Measurements from ENCODE around the gene RASD2.

Gene RASD2

DNA sequence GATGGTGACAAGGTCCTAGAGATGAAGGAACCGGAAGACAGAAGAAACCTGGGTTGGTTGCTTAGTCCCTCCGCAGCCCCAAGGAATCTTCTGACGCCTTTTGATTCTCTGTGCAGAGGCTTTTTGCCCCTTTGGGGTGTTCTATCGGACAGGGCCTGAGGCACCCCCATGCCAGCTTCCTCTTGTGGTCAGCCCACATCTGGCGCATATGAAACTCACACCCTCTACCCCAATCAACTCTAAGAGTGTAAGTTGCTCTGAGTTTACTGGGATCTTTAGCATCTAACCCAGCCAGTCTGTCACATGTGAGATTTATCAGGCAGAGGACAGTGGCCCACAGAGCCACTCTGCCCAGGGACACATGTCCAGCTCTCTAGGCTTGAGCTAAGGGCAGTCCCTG, 17.4 kb downstream of the RASD2 start:
- in situ Hi-C loops (cut with MboI; ENCODE audit: low sequenced_read_pairs), result no loop called here

DNA sequence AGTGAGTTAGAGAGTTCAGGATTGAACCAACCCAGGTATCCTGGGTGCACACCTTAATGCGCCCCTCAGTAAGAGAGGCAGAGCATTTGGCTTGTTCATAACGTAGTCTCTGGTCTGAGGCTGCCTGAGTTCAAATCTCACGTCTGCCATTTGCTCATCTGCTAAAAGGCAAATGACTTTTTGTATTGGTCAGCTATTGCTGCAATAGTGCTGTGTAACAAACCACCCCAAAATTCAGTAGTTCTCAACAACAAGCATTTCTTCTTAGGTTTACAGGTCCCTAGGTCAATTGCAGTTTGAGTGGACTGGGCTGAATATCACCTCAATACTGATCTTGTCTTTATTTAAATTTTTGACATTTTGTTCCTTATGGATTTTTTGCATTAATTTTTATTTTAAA, 18.1 kb downstream of the RASD2 start:
- in situ Hi-C loops (cut with MboI; ENCODE audit: low sequenced_read_pairs), result no loop called here

GRCh38 chr22:35559354-35560005, 18.8 kb downstream of the RASD2 start:
- in situ Hi-C loops (cut with MboI; ENCODE audit: low sequenced_read_pairs), result no loop called here

DNA sequence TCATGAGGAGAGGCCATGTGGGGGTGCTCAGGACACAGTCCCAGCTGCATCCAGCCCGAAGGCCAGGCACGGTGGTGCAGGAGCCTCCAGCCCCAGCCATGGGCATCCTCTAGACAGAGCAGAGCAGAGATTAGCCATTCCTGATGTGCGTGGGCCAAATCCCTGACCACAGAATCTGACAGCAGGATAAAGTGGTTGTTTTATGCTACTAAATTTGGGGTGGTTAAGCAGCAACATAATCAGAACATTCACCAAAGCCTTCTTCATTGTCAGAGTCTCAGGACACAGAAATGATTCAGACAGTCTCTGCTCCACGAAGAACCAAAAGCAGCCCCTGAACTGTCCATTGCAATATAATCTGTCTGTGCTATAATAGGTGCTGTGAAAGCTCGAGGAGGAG, 19.7 kb downstream of the RASD2 start:
- in situ Hi-C loops (cut with MboI; ENCODE audit: low sequenced_read_pairs), result no loop called here

GRCh38 chr22:35560824-35561223, 20.2 kb downstream of the RASD2 start:
- in situ Hi-C loops (cut with MboI; ENCODE audit: low sequenced_read_pairs), result no loop called here

- in situ Hi-C loops (cut with MboI; ENCODE audit: low sequenced_read_pairs), result no loop called here
Observed at GRCh38 chr22:35561796-35562526, 21.3 kb downstream of the RASD2 start.

DNA sequence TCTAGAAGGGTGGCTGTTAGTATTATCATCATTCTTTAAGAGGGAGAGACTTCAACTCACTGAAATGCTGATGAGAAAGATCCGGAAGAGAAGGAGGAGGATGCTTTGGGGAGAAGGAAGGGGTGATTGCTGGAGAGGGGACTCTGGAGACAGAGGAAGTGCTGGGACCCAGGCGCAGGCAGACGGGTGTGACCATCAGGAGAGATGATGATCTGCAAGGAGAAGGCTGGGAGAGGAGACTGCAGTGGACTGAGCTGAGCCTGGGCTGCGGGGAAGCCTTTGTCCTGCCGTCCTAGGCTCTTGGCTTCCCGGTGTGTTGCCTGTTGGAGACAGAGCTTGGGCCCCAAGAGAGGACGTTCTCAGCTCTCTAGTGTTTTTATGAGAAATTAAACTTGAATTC, 22.6 kb downstream of the RASD2 start:
- in situ Hi-C loops (cut with MboI; ENCODE audit: low sequenced_read_pairs), result no loop called here

- in situ Hi-C loops (cut with MboI; ENCODE audit: low sequenced_read_pairs), result no loop called here
Observed at GRCh38 chr22:35564975-35565867, 24.6 kb downstream of the RASD2 start.

DNA sequence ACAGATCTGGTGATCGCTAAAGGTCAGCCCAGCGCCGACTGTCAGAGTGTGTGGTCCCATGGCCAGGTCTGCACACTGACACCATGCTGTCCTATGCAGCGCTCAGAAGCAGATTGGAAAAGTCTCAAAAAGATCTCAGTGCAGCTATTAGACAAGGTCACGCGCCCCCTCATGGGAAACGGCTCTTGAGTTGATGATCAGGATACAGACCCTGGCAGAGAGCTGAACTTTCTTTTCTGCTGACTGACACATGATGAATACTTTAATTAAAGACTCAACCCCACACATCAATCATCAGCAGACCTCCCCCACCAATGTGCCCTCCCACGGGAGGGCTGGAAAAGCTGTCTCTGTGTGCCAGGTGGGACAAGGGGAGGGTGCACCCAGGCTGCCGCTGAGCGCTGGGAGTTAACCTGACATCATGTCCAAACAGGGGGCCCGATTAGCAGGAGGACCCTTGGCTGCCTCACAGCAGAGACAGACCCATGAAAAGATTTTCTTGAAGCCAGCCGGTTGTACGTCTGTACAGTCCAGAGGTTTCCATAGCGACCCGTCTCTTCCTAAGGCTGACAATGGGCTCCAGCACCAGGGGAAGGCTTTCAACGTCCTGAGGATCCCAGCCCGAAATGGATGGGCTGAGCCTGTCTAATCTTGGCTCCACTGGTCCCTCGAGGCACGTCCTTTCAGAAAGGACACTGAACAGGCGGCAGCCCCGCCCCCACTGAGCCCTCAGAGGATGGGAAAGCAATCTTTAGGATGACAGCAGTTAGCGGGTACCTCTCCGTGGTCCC, 26.9 kb downstream of the RASD2 start:
- in situ Hi-C loops (cut with MboI; ENCODE audit: low sequenced_read_pairs), result no loop called here

DNA sequence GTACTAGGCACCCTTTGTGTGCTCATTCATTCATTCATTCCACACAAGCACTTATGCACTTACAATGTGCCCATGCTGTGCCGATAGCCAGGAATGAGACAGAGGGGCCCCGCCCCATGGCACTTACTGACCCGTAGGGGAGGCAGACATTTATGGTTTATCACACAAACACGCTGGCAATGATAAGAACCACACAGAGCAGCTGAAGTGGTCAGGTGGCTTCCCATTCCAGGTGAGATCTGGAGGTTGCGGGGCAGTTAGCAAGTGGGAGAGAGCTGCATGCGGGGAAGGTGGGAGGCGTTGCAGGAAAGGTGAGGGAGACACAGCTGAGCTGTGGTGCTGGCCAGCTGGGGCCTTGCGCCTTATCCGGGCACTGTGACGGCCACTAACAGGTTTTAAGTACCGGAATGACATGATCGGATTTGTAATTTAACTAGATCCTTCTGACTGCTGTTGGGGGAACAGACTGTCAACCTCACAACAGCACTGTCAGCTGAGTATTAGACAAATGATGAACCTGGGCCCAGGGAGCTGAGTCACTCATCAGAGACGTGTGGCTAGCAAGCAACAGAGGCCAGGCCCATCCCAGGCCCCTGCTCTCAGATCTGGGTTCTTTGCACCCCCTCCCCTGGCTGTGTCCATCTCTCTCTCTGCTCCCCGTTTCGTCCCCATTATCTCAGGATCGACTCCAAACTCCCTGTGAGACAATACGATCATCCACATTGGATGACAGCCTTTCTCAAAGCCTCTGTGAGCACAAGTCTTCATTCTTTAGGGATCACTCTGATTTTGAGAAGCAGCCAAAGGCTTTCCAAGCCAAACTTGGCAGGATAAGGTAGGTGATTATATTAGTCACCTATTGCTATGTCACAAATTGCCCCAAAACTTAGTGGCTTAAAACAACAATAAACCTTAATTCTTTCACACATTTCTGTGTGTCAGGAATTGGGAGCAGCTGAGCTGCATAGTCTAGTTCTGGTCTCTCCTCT, 28.4 kb downstream of the RASD2 start:
- in situ Hi-C loops (cut with MboI; ENCODE audit: low sequenced_read_pairs), result no loop called here

GRCh38 chr22:35569916-35570315, 29.3 kb downstream of the RASD2 start:
- in situ Hi-C loops (cut with MboI; ENCODE audit: low sequenced_read_pairs), result loop anchor here (10.0 kb wide), 1 partner anchor 65 kb away; no protein-coding TSS in a partner anchor

- in situ Hi-C loops (cut with MboI; ENCODE audit: low sequenced_read_pairs), result loop anchor here (10.0 kb wide), 1 partner anchor 66 kb away; no protein-coding TSS in a partner anchor
Observed at GRCh38 chr22:35570686-35571194, 30.1 kb downstream of the RASD2 start.

- in situ Hi-C loops (cut with MboI; ENCODE audit: low sequenced_read_pairs), result loop anchor here (10.0 kb wide), 1 partner anchor 68 kb away; no protein-coding TSS in a partner anchor
Observed at GRCh38 chr22:35572556-35572955, 31.9 kb downstream of the RASD2 start.

DNA sequence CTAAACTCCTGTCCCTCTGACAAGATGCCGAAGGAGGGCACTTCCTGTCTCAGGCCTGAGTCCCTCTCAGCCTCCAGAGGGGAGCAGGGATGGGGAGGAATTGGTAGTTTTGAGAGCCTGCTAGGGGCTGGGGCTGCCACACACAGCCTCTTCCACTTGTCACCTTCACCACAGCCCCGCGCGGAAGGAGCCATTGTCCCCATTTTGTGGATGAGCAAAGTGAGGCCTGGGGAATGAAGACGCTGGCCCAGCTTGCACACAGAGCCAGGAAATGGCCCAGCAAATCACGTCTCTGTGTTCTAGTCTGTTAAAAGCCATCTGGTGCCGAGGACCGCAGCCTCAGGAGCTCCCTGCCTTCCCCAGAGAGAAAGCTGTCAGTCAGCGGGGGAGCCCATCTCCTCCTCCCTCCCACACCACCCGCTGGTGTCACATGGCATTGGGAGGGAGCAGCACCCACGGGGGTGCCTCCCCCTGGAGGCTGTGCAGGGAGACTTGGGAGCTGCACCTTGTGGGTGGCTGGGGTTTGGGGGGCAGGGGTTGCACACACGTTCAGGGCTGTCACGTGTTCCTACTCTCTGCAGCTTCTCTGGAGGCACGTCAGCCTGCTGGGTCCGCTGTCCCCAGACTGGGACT, 34.6 kb downstream of the RASD2 start:
- in situ Hi-C loops (cut with MboI; ENCODE audit: low sequenced_read_pairs), result loop anchor here (10.0 kb wide), 1 partner anchor 70 kb away; no protein-coding TSS in a partner anchor

- in situ Hi-C loops (cut with MboI; ENCODE audit: low sequenced_read_pairs), result loop anchor here (10.0 kb wide), 1 partner anchor 72 kb away; no protein-coding TSS in a partner anchor
Observed at GRCh38 chr22:35576671-35577070, 36.0 kb downstream of the RASD2 start.

DNA sequence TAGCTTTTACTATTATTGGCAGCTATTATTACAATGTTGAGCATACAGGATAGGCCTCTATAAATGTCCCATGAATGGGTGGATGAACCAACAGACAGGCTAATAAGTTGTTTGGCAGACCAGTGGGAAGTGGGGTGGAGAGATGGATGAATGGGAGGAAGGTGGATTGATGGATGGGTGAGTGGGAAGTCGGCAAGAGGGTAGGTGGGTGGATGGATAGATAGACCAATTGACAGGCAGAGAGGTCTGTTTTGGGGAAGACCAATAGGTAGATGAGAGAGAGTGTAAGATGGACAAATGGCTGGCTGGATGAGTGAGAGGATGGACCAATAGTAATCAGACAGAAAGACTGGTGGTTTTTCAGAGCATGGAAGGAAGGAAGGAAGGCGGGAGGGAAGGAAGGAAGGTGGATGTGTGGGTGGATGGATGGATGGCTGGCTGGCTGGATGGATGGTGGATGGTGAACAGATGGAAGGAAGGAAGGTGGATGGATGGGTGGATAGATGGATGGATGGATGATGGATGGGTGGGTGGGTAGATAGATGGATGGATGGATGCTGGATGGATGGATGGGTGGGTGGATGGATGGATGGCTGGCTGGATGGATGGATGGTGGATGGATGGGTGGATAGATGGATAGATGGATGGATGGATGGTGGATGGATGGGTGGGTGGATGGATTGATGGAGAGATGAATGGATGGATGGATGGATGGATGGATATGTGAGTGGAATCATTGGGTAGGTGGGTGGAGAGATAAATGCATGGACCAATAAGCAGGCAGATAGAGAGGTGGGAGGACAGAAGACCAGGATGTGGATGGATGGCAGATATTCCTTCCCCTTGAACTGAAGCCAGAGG, 37.4 kb downstream of the RASD2 start:
- in situ Hi-C loops (cut with MboI; ENCODE audit: low sequenced_read_pairs), result loop anchor here (10.0 kb wide), 1 partner anchor 73 kb away; no protein-coding TSS in a partner anchor

- in situ Hi-C loops (cut with MboI; ENCODE audit: low sequenced_read_pairs), result loop anchor here (10.0 kb wide), 1 partner anchor 74 kb away; no protein-coding TSS in a partner anchor
Observed at GRCh38 chr22:35578836-35579575, 38.4 kb downstream of the RASD2 start.

Data from HL-60/S4 treated with phorbol 12-myristate 13-acetate at 8.2 ng/mL for 4 days and 3 days (cell line).